RWPE2 (cell line): ENCODE measurements around the gene TTYH2.

ENCODE experiments used
- ATAC-seq: fragments of 200-7000 bp; cut with Tn5 transposase; 3 replicates; pipeline ENCODE4 v1.9.1; 2021; ENCODE audit warnings: low read depth
- DNase-seq: peaks from one replicate; pipeline ENCODE4 v3.0.0-alpha.2; 2020; ENCODE audit warnings: low spot score
- H3K27ac ChIP-seq: fragments of 450-650 bp; 2 replicates; pipeline ENCODE4 v1.5.1; 2017; ENCODE audit warnings: mild to moderate bottlenecking; ENCODE audit not compliant: poor library complexity, severe bottlenecking
- H3K27me3 ChIP-seq: fragments of 250-450 bp; sonication (Bioruptor Pico); 2 replicates; pipeline ENCODE4 v1.5.1; 2021; ENCODE audit warnings: mild to moderate bottlenecking, moderate library complexity; ENCODE audit not compliant: insufficient read depth, poor library complexity, severe bottlenecking
- H3K36me3 ChIP-seq: fragments of 250-450 bp; sonication (Bioruptor Pico); 2 replicates; pipeline ENCODE4 v1.5.1; 2020; ENCODE audit warnings: low read depth, mild to moderate bottlenecking, moderate library complexity
- H3K4me1 ChIP-seq: fragments of 250-450 bp; sonication (Bioruptor Pico); 2 replicates; pipeline ENCODE4 v1.5.1; 2021; ENCODE audit warnings: mild to moderate bottlenecking, moderate library complexity; ENCODE audit not compliant: insufficient read depth, poor library complexity, severe bottlenecking
- H3K4me3 ChIP-seq: fragments of 250-450 bp; sonication (Bioruptor Pico); 2 replicates; pipeline ENCODE4 v1.5.1; 2021; ENCODE audit warnings: mild to moderate bottlenecking, moderate library complexity; ENCODE audit not compliant: severe bottlenecking
- H3K9me3 ChIP-seq: fragments of 250-450 bp; sonication (Bioruptor Pico); 2 replicates; pipeline ENCODE4 v1.5.1; 2021; ENCODE audit warnings: mild to moderate bottlenecking, moderate library complexity; ENCODE audit not compliant: severe bottlenecking
- CTCF ChIP-seq: fragments of 450-650 bp; IDR thresholded peaks from one replicate; pipeline ENCODE4 v1.5.1; 2017; ENCODE audit warnings: mild to moderate bottlenecking, moderate library complexity; ENCODE audit not compliant: poor library complexity, severe bottlenecking

The TTYH2 gene

GRCh38 chr17:74198694-74199093 is 14.7 kb upstream of the TTYH2 start:
- peaks cover 10% of the 10 kb centered on the region for H3K27me3 ChIP-seq
- no peak overlapping the region for H3K4me3 ChIP-seq
- DNase-seq (no peak), ATAC-seq (no peak)
- TF ChIP-seq CTCF = no peak
- no peaks in the 10 kb centered on the region for H3K9me3 ChIP-seq
- no peaks in the 10 kb centered on the region for H3K4me1 ChIP-seq
- peaks cover under 1% of the 10 kb centered on the region for H3K36me3 ChIP-seq
- no peak overlapping the region for H3K27ac ChIP-seq

- Histone ChIP-seq H3K36me3 (peaks cover 8% of the 10 kb centered on the region), H3K9me3 (no peaks in the 10 kb centered on the region), H3K4me3 (no peak overlapping the region), H3K27me3 (peaks cover 10% of the 10 kb centered on the region), H3K27ac (no peak overlapping the region), H3K4me1 (no peaks in the 10 kb centered on the region)
- ATAC-seq = peak; percentile 63
- TF ChIP-seq CTCF = peak; percentile 94
- no peak for DNase-seq
These were observed 13.9 kb upstream of the TTYH2 start for GRCh38 chr17:74199306-74200092.

- Histone ChIP-seq H3K27me3 (peaks cover 10% of the 10 kb centered on the region), H3K27ac (no peak overlapping the region), H3K36me3 (peaks cover 14% of the 10 kb centered on the region), H3K4me3 (no peak overlapping the region), H3K4me1 (peaks cover 6% of the 10 kb centered on the region), H3K9me3 (no peaks in the 10 kb centered on the region)
- no peak for ATAC-seq
- no peak for TF ChIP-seq CTCF
- DNase-seq = no peak
These were observed 13.3 kb upstream of the TTYH2 start for GRCh38 chr17:74200112-74200511.

- TF ChIP-seq CTCF = no peak
- no peak overlapping the region for H3K4me3 ChIP-seq
- peaks cover 26% of the 10 kb centered on the region for H3K36me3 ChIP-seq
- ATAC-seq = peak; percentile 19
- no peak for DNase-seq
- peaks cover 16% of the 10 kb centered on the region for H3K4me1 ChIP-seq
- no peak overlapping the region for H3K27ac ChIP-seq
- H3K9me3 ChIP-seq = no peaks in the 10 kb centered on the region
- peaks cover 10% of the 10 kb centered on the region for H3K27me3 ChIP-seq
These were observed 12.1 kb upstream of the TTYH2 start for GRCh38 chr17:74201250-74201649.

GRCh38 chr17:74201948-74202347 is 11.4 kb upstream of the TTYH2 start:
- peaks cover 10% of the 10 kb centered on the region for H3K27me3 ChIP-seq
- ATAC-seq = no peak

More at GRCh38 chr17:74201948-74202347, 11.4 kb upstream of the TTYH2 start:
- Histone ChIP-seq H3K36me3 (peaks cover 31% of the 10 kb centered on the region), H3K4me3 (no peak overlapping the region), H3K4me1 (peaks cover 16% of the 10 kb centered on the region), H3K9me3 (no peaks in the 10 kb centered on the region), H3K27ac (no peak overlapping the region)
- no peak for DNase-seq
- no peak for TF ChIP-seq CTCF
